H4 (cell line): ENCODE data around the gene RAB44. TPM values are rescaled to one million over a fixed set of nuclear protein-coding genes. Genes with fewer than 3 reads are reported as not detected.

Source experiments
- DNase-seq: peaks from one replicate; pipeline ENCODE4 v3.0.0-alpha.2; 2015; ENCODE audit warnings: low spot score
- total RNA-seq: library from RNA; depleted of rRNA; stranded (reverse); fragments of >200 nt; shearing (Covaris generic); gene quantifications from 2 replicates; pipeline ENCODE4 v1.2.3, GENCODE V29; 2014

RAB44 gene
- total RNA-seq, 1 experiment from 2014 or later: not detected

GRCh38 chr6:36666826-36667591 lies 30.6 kb upstream of the RAB44 start:
- DNase-seq: peak; percentile 92

GRCh38 chr6:36668591-36668990 lies 29.0 kb upstream of the RAB44 start:
- no peak for DNase-seq

- DNase-seq: no peak
These were observed 28.6 kb upstream of the RAB44 start for GRCh38 chr6:36669002-36669401.

- DNase-seq: no peak
These were observed 27.4 kb upstream of the RAB44 start for GRCh38 chr6:36670271-36670670.

DNA sequence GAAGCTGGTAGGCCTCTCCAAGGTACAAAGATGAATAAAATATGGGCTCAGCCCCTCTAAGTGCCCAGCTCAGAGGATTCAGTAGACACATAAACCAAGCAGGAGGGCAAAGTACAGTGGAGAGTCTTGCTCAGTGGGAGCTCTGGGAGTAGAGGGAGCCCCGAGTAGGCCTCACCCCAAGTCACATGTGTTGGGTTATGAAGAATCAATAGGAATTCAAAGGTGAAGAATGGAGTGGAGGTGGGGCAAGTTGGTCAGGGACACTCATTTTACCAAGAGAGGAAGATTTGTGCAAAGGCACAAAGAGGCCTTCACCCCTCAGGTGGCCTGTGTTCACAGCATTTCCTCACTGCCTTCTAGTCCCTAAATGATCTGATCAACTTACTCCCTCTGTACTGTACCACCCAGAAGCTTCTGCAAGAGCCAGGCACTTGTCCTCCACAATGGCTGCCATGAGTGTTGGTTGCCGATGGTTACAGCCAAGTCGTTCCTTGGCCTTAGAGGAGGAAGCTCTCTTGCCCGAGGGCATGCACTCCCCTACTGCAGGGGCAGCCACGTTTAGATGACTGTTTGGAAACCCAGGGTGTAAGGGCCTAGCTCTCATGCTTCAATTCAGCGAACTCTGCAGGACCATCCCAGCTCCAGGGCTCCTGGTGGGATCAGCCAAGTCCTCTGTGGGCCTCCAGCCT lies 25.8 kb upstream of the RAB44 start:
- DNase-seq: no peak

GRCh38 chr6:36673882-36674281 lies 23.7 kb upstream of the RAB44 start:
- DNase-seq: no peak

DNA sequence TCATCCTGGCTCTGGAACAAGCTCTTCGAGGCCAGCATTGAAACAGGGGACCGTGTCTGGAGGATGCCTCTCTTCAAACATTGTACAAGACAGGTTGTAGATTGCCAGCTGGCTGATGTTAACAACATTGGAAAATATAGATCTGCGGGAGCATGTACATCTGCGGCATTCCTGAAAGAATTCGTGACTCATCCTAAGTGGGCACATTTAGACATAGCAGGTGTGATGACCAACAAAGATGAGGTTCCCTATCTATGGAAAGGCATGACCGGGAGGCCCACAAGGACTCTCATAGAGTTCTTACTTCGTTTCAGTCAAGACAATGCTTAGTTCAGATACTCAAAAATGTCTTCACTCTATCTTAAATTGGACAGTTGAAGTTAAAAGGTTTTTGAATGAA lies 22.7 kb upstream of the RAB44 start:
- no peak for DNase-seq

DNA sequence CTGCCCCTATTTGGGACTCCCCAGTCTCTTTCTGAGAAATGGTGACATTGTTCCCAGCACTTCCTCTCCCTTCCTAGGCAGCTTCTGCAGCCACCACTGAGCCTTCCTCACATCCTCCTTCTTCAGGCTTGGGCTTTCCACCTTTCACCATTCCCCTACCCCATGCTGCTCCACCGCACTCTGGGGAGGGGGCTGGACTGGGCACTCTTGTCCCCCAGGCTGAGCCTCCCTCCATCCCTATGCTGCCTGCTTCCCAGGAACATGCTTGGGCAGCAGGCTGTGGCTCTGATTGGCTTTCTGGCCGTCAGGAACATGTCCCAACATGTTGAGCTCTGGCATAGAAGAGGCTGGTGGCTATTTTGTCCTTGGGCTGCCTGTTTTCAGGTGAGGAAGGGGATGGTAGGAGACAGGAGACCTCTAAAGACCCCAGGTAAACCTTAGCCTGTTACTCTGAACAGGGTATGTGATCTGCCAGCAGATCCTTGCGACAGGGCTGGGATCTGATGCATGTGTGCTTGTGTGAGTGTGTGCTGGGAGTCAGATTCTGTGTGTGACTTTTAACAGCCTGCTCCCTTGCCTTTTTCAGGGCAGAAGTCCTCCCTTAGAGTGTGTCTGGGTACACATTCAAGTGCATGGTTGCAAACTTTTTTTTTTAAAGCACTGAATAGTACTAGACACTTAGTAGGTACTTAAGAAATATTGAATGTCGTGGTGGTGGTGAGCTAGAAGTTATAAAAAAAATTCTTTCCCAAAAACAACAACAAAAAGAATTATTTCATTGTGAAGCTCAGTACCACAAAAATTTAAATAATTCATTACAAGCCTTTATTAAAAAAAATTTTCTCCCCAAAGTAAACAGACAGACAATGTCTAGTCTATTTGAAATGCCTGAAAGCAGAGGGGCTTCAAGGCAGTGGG lies 21.2 kb upstream of the RAB44 start:
- no peak for DNase-seq

GRCh38 chr6:36677059-36677749 lies 20.4 kb upstream of the RAB44 start:
- no peak for DNase-seq

- peak; percentile 45 for DNase-seq
These were observed 19.7 kb upstream of the RAB44 start for GRCh38 chr6:36677753-36678487.

DNA sequence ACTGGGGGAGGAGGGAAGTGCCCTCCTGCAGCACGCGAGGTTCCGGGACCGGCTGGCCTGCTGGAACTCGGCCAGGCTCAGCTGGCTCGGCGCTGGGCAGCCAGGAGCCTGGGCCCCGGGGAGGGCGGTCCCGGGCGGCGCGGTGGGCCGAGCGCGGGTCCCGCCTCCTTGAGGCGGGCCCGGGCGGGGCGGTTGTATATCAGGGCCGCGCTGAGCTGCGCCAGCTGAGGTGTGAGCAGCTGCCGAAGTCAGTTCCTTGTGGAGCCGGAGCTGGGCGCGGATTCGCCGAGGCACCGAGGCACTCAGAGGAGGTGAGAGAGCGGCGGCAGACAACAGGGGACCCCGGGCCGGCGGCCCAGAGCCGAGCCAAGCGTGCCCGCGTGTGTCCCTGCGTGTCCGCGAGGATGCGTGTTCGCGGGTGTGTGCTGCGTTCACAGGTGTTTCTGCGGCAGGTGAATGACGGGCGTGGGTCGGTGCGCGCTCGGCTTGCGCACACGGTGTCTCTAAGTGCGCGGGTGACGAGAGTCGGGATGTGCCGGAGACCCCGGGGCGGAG lies 19.1 kb upstream of the RAB44 start, which contains the start of gene CDKN1A:
TSS of gene CDKN1A (plus strand) at position 227 of the 555 bp plus-strand sequence. CDS start 5,388 bp downstream, outside the sequence.
- peak; percentile 94 for DNase-seq

DNA sequence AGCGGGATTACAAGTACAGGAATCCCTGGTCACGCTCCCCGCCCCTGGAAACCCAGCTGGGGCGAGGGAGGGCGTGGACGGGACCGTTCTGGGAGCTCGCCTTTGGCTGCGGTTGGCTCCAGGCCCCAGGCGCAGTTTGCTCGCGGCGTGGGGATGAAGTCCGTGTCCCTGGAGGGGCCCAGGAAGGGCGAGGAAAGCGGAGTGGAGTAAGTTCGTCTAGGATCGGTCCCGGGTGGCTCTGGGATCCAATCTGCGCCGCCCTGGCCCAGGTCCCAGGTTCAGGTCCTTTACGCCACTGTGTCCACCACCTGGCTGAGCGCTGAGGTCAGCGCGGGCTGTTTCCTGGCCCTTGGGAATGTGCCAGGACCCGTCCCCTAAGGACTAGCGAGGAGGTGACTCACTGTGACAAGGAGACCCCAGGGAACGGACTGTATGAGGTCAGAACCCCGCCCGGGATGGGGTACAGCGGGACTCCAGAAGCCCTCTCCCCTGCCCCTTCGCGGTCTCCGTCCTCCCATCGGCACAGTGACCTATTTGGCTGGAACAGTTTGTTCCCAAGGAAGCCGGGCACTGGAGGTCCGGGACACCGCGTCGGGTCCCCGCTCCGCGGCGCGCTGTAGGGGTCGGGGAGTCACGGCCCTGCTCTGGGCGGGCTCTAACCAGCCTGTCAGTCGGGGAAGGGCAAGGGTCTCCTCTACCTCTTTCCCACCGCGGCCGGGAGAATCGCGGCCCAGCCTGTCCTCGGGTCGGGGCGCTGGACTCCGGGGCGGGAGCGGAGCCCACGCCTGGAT lies 18.4 kb upstream of the RAB44 start:
- DNase-seq: peak; percentile 48

DNA sequence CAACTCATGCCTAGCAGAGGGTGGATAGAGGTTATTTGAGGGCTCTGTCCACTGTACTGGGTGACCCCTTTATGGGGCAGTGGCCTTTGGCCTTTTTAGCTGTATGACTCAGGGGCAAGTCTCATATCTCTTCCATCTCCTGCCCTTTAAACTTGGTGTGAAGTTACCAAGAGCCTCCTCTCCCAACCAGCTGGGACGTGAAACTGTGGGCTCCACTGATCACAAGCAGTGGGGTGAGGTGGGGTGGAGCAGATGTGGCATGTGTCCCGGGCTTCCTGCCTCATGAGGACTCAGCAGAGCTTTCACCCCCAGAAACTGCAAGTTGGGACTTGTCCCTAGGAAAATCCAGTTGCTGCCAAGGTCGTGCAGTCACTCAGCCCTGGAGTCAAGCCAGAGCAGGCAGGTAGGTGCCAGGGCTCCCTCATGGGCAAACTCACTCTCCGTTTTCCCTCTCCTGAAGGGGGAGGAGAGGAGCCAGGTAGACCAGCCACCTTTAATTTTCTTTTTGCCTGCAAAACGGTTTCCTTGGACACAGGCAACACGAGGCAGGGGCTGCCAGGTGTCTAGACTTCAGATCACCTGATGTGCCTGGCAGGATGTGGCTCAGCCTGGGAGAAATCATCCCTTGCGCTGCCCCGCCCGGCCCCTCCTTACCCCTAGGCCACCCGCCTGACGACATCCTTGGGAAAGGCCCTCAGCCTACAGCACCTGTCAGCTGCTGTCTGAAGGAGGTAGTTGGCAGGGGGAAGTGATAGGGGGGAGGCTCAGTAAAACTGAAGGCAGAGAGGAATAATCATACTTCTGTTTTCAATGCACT lies 15.1 kb upstream of the RAB44 start:
- DNase-seq: no peak

- no peak for DNase-seq
These were observed 14.4 kb upstream of the RAB44 start for GRCh38 chr6:36683145-36683655.

- no peak for DNase-seq
These were observed 13.8 kb upstream of the RAB44 start for GRCh38 chr6:36683656-36684446.

GRCh38 chr6:36684447-36684812 lies 13.2 kb upstream of the RAB44 start:
- no peak for DNase-seq

DNA sequence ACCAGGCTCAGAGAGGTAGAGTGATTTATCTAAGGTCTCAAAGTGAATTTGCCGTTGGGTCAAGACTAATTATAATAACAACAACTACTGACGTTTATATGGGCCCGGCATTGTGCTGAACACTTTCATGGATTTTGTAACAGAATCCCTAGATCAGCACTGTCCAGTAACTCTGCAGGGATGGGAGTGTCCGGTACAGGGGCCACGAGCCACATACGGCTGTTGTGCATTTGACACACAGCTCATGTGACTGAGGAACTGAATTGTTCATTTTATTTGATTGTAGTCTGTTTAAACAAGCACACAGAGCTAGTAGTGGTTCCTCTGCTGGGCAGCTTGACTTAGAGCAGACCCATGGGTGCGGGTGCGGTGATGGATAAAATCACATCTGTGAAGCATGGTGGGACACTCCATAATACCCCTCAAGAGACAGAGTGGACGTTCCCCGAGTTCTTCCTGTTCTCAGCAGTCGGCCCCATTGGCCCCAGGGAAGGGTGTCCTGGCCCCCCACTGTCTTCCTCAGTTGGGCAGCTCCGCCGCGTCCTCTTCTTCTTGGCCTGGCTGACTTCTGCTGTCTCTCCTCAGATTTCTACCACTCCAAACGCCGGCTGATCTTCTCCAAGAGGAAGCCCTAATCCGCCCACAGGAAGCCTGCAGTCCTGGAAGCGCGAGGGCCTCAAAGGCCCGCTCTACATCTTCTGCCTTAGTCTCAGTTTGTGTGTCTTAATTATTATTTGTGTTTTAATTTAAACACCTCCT lies 12.3 kb upstream of the RAB44 start:
- no peak for DNase-seq
